CMK (cell line): ENCODE measurements around the gene LRRC1.

Experiments used
- DNase-seq: peaks from one replicate; pipeline ENCODE4 v3.0.0-alpha.2; 2010; ENCODE audit warnings: low read depth

The LRRC1 gene

GRCh38 chr6:53846250-53846649 is 51.4 kb downstream of the LRRC1 start:
- no peak for DNase-seq

DNA sequence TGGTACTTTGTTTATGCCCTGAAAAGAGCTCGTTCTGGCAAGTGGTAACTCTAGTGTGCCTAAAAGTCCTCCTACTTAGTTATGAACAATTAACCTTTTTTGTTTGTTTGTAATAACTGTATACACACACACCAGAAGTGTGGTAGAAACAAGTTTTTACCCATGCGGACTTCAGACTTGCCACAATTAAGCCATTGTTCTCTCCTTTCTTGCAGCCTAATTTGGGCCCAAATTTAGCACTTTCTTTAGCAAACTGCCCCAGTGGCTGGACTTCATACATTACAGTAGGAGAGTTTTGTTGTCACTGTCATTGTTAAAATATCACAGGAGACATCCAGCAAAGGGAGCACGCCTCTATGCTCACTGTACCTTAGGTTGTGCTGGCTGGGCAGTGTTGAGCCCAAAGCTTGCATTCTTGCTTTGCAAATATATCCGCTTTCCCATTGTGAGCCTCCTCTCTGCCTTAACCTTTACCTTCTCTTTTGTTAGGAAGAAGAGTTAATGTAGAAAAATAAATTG is 53.0 kb downstream of the LRRC1 start:
- DNase-seq = no peak

- DNase-seq = no peak
These were observed 55.7 kb downstream of the LRRC1 start for GRCh38 chr6:53850527-53850926.

GRCh38 chr6:53851561-53851960 is 56.8 kb downstream of the LRRC1 start:
- no peak for DNase-seq

- no peak for DNase-seq
These were observed 58.0 kb downstream of the LRRC1 start for GRCh38 chr6:53852805-53853204.

- DNase-seq = no peak
These were observed 60.2 kb downstream of the LRRC1 start for GRCh38 chr6:53854843-53855567.

DNA sequence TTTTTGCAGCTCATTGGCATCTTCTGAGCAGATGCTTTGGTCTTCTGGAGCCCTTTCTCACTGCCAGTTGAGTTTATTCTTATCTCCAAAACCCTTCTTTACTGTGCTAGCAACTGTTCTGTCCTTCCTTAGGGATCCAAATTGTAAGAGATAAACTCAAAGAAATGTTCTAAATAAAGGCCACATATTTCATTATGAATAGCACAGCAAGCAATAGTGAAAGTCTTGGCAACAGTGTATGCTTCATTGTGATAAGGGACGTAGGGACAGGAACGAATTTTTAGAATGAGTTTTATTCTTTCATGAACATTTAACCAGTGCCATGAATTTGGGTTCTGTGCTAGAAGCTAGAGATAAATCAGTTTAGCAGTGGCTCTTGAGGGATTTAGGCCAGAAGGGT is 61.1 kb downstream of the LRRC1 start:
- no peak for DNase-seq

DNA sequence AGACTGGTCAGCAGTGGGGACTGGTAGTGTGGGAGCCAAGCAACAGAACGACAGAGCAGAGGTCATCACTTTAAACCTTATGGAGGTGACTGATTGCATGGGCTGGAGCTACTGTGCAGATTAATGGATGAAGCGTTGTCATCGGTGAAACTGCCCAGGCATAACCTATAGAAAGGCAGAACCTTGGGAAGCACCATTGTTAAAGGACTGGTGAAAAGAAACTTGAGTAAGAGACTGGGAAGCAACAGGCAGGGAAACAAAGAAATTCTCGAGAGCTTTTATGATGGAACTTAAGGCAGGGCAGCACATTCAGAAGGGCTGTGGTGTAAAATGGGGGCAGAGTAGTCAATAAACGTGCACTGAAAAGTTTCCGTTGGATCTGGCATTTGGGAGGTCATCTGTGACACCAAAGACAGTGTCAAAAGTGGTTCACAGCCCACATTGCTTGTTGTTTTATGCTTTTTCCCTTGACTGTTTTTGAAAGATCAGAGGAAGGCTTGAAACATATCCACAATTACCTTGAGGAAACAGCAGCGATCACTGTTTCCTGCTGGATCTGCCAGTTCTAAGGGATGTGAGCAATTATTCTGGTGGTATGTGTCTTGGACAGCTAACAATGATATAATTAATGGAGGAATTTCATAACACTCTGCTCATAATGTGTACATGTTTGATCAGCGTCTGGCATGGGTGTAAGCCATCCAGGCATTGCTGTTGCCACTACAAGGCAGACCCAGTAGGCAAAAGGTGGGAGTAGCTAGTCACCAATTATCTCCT is 62.7 kb downstream of the LRRC1 start:
- no peak for DNase-seq

DNA sequence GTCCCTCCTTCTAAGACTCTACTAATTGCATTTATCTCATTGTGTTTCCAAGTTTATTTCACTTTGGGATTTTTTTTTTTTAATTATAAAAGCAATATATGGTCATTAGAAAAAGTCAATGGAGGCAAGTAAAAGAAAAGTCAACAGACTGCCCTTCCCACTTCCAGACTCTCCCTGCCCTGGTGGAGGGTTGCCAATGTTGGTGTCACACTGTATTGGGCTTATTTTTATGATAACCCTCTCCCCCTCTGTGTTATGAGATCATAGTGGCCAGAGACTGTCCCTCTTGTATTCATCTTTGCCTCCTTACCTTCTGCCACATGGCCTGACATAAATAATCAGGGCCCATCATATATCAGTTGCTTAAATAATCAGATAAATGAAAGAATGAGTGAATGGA is 63.4 kb downstream of the LRRC1 start:
- DNase-seq = no peak

DNA sequence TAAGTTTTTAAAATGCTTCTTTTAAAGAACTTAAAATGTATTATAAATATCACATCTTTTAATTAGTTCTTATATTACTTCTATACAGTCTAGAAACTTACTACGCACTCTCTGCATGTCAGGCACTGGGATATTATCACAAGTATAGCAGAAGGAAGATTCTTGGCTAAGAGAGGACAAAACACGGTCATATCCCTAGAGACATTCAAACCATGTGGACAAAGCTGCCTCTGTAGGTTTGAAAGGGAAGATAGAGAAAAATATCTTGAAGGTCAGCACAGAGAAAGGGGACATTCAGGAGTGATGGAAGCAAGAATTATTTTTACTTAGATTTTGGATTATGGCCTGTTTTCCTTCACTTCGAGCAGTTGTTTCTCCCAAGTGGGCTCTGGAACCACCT is 64.1 kb downstream of the LRRC1 start:
- DNase-seq = no peak

- DNase-seq = no peak
These were observed 65.7 kb downstream of the LRRC1 start for GRCh38 chr6:53860511-53860910.

- no peak for DNase-seq
These were observed 66.7 kb downstream of the LRRC1 start for GRCh38 chr6:53861518-53861917.

DNA sequence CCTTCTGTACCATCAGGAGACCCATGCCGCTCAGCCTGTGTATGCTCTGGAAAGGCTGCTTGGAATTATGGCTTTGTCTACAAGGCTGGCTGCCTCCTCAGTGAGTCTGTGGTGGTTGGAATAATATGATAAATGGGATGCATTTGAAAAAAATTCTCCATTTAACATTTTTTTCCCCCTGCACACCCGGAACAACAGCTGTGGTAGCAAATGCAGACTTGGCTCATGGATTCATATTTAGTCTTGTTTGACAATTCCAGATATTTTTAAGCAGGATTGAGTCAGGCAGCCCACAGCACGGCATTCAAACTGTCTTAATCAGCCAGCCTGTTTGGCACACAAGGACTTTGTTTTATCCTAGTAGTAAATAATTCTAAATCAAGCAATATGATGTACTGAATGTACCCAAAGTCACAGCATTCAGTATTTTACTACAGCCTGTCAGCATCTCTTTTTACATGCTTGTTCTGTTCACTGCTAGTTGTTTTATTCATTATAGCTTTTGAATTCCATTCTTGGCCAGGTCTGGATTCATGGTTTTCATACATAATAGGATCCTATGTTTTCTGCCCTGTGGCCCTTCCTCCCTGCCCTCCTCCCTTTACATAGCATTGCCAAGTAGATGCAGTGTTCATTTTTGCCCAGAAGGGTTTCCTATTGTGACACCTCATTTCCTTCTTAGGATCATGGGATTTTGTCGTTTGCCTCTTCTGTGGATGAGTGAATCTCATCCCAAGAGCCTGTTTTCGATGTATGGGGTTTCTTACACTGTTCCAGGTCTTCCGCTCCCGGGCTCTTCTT is 68.1 kb downstream of the LRRC1 start:
- no peak for DNase-seq

GRCh38 chr6:53864781-53865180 is 70.0 kb downstream of the LRRC1 start:
- no peak for DNase-seq

DNA sequence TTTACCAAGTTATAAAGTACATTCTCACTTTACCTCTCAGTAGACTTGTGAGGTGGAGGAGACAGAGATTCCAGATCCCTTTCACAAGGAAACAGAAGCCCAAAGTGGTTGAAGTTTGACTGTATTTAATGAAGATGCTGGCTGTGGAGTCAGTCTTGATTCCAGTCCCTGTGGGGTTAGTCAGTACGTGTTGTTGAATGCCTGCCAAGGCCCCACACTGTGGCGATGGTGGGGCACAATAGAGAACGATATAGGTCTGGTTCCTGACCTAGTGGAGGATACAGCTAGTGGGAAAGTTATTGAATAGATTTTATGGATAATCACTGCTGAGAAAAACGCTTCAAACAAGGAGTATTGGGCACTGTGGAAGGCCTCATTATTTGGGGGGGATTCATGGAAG is 71.4 kb downstream of the LRRC1 start:
- DNase-seq = no peak

DNA sequence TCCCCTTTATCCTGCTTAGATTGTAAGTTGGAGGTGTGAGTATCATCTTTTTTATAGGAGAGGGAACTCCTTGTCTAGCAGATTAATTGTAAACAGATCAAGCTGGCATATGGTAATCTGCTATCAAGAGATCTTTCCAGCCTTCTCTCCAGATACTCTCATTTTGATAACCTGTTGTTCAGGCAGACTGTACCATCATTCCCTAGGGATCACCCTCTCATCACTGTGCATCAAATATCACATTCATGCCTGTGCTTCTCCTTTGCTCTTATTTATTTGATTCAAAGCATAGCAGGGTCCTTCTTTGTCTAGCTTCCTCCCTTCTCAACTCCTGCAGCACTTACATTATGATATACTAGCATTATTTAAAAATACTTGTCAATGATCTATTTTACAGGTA is 73.8 kb downstream of the LRRC1 start:
- no peak for DNase-seq

DNA sequence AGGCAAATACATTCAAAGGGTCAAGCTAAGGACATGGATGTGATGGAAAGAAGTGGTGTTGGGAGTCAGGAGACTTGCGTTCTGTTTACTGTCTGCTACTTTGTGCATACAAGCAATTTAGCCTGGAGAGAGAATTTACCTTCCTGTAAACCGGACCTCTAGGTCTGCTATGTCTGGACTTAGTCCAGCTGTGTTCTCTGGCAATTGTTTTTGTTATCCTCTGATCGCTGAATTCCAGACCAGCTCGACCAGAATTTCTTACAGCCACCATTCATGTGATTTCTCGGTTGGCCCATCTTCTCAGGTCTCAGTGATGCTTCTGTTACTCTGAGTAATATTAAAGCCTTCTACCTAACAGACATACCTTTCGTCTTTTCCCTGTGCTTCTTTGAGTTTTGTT is 75.2 kb downstream of the LRRC1 start:
- no peak for DNase-seq

- DNase-seq = no peak
These were observed 79.1 kb downstream of the LRRC1 start for GRCh38 chr6:53873922-53874321.

DNA sequence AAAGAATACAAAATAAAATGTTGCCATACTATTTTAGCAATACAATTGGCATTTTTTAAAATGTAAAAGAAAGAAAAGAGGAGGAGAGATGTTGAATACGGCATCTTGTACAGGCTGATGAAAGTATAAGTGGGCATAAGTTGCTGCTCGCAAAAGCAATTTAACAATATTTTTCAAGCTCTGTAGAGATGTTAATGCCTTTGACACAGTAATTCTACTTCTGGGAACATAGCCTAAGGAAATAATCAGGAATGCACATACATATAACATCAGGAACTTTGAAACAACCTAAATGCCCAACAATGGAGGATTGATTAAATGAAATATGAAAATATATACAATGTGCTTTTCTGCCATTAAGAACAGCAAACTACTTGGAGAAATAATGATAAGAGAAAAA is 80.2 kb downstream of the LRRC1 start:
- DNase-seq = no peak

GRCh38 chr6:53877151-53877550 is 82.3 kb downstream of the LRRC1 start:
- no peak for DNase-seq

- DNase-seq = no peak
These were observed 84.0 kb downstream of the LRRC1 start for GRCh38 chr6:53878808-53879207.

DNA sequence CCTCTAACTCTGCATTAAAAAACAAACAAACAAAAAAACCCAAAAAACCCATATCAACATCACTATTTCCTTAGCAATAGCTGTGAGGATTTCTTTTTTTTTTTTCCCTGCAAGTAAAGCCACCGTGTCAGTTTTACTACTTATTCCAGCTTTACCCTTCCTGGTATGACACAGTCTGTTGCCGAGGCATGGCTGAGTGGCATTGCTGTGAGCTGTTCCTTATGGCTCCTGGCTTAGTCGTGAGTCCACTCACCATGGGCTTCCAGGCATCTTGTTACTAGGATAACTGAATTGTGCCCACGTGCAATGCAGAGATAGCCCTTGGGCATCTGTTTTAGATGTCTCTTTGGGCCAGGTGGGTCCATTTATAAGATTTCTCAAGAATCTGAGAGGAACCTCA is 84.8 kb downstream of the LRRC1 start:
- DNase-seq = no peak

GRCh38 chr6:53887316-53887715 is 92.5 kb downstream of the LRRC1 start:
- no peak for DNase-seq
